ENCODE results near the gene MAGI2. TPM values are rescaled to one million over a fixed set of nuclear protein-coding genes. Genes with fewer than 3 reads are reported as not detected.

MAGI2 gene
- total and polyA plus RNA-seq, 2 donors (not counting 3 experiments of a cell fraction or from before 2014, with no cell fraction given), result 0.28 to 6.0 TPM

DNA sequence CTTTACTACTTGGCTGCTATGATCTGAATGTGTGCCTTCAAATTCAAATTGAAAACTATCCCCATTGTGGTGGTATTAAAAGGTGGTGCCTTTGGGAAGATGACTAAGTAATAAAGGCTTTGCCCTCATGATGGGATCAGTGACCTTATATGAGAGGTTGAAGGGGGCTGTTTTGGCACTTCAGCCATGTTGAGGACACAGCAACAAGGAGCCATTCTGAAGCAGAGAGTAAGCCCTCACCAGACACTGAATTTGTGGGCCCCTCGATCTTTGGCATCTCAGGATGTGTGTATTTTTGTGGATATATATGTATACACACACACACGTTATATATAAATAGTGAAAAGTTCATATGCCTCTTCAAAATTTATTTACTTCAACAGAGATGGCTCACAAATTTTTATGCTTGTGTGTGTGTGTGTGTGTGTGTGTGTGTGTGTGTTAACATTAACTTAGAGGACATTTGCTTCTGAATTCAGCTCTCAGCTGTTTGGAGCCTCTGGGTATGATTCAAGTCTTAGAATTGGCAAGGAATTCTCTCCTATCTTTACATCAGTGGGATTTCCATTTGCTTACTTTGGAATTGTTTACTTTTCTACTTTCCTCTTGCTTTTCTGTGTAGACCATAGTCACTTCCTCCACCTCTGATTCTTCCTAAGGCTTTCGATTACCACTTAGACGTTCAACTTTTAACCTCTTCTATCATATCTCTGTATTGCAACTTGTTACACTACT is 66.6 kb downstream of the MAGI2 start:
- peak overlapping the region; percentile 48 for H3K27ac ChIP-seq (ENCODE audit: insufficient read depth, low read depth, low read length)
- H3K4me2 ChIP-seq (ENCODE audit: insufficient read depth, low read length), result peak overlapping the region; percentile 82
- H3K36me3 ChIP-seq (ENCODE audit: control insufficient read depth in 2 of 2, extremely low read depth in 1 of 2, insufficient read depth in 2 of 2, low read length in 2 of 2), result no peaks in the 10 kb centered on the region
- no peaks in the 10 kb centered on the region for H4K20me1 ChIP-seq (replicated peaks; ENCODE audit: control insufficient read depth, extremely low read depth, insufficient read depth, low read length)
- POLR2A ChIA-PET, result no interaction called here
- TF ChIP-seq MYC (IDR thresholded peaks at IDR 0.05; ENCODE audit: low read depth, low read length) (no peak), FOS (IDR thresholded peaks at IDR 0.05; ENCODE audit: borderline replicate concordance, insufficient read depth, low read length) (peak; percentile 31), GATA2 (IDR thresholded peaks at IDR 0.05; ENCODE audit: insufficient read depth, insufficient read length, low read depth, low read length) (peak; percentile 93), POLR2AphosphoS5 (IDR thresholded peaks at IDR 0.05; ENCODE audit: insufficient read depth, low read depth, low read length) (peak; percentile 47)
- TF ChIP-seq, protein P1, sequence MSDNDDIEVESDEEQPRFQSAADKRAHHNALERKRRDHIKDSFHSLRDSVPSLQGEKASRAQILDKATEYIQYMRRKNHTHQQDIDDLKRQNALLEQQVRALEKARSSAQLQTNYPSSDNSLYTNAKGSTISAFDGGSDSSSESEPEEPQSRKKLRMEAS (IDR thresholded peaks at IDR 0.05; ENCODE audit: insufficient read depth, insufficient read length), result no peak
- TF ChIP-seq, protein P2, sequence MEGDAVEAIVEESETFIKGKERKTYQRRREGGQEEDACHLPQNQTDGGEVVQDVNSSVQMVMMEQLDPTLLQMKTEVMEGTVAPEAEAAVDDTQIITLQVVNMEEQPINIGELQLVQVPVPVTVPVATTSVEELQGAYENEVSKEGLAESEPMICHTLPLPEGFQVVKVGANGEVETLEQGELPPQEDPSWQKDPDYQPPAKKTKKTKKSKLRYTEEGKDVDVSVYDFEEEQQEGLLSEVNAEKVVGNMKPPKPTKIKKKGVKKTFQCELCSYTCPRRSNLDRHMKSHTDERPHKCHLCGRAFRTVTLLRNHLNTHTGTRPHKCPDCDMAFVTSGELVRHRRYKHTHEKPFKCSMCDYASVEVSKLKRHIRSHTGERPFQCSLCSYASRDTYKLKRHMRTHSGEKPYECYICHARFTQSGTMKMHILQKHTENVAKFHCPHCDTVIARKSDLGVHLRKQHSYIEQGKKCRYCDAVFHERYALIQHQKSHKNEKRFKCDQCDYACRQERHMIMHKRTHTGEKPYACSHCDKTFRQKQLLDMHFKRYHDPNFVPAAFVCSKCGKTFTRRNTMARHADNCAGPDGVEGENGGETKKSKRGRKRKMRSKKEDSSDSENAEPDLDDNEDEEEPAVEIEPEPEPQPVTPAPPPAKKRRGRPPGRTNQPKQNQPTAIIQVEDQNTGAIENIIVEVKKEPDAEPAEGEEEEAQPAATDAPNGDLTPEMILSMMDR (IDR thresholded peaks at IDR 0.05; ENCODE audit: extremely low read depth in 1 of 2, insufficient read depth in 1 of 2, low read depth in 1 of 2, low read length in 2 of 2), result no peak
- CTCF ChIA-PET, result interaction anchor here (0.6 to 2.1 kb wide), 2 partner anchors 9 to 66 kb away, joined by 6 to 7 read pairs; partner anchors contain the start of gene MAGI2
- BruUV-seq (replicated peaks), result no TSS peak
- H3K27me3 ChIP-seq (ENCODE audit: control insufficient read depth in 2 of 2, insufficient read depth in 2 of 2, low read length in 2 of 2), result no peaks in the 10 kb centered on the region
- peak; percentile 80 for FAIRE-seq
- intact Hi-C loops (cut with micrococcal nuclease) (loop anchor here (1.0 kb wide), 1 partner anchor 67 kb away; no protein-coding TSS in a partner anchor), dilution Hi-C loops (cut with MboI; ENCODE audit: extremely low pct_ligation_motif_present, low sequenced_read_pairs) (no loop called here)
- H3K9me1 ChIP-seq (replicated peaks; ENCODE audit: control insufficient read depth, extremely low read depth, insufficient read depth, low read length), result no peaks in the 10 kb centered on the region
- H2AFZ ChIP-seq (ENCODE audit: low read depth, low read length), result peak overlapping the region; percentile 70
- peaks cover 14% of the 10 kb centered on the region for H3K4me1 ChIP-seq (ENCODE audit: control insufficient read depth, extremely low read depth, insufficient read depth, low read length)
- no peak overlapping the region for H3K9ac ChIP-seq (replicated peaks; ENCODE audit: extremely low read depth, insufficient read depth, low read length)
- no peak overlapping the region for H3K4me3 ChIP-seq (replicated peaks in 1 of 3; ENCODE audit: insufficient read depth in 1 of 3, low read depth in 1 of 3, low read length in 3 of 3)
- H3K9me3 ChIP-seq (replicated peaks; ENCODE audit: control insufficient read depth, insufficient read depth, low read length), result no peaks in the 10 kb centered on the region
- no peaks in the 10 kb centered on the region for H3K79me2 ChIP-seq (ENCODE audit: control insufficient read depth, insufficient read depth, low read length)
- DNase-seq (ENCODE audit: low read depth, low spot score), result peak; percentile 79
